ENCODE data around the gene RAB3D. TPM values are rescaled to one million over a fixed set of nuclear protein-coding genes. Genes with fewer than 3 reads are reported as not detected.

RAB3D gene
- total and polyA plus RNA-seq, 2 donors (not counting 1 experiment from before 2014, with no cell fraction given): 11.5 to 20.0 TPM

GRCh38 chr19:11324748-11325389 is 14.6 kb downstream of the RAB3D start:
- Histone ChIP-seq H3K9ac (ENCODE audit: insufficient read depth, low read length) (no peak overlapping the region), H3K36me3 (ENCODE audit: control insufficient read depth, insufficient read depth, low read length) (no peaks in the 10 kb centered on the region), H3K4me2 (ENCODE audit: extremely low read depth, insufficient read depth, low read length) (no peak overlapping the region), H4K20me1 (ENCODE audit: control insufficient read depth, extremely low read depth, insufficient read depth, low read length) (no peaks in the 10 kb centered on the region), H2AFZ (ENCODE audit: low read length) (no peak overlapping the region), H3K9me3 (ENCODE audit: control insufficient read depth, insufficient read depth, low read depth, low read length) (no peaks in the 10 kb centered on the region), H3K4me1 (ENCODE audit: control insufficient read depth, extremely low read depth, insufficient read depth, low read length) (peaks cover 14% of the 10 kb centered on the region), H3K4me3 (replicated peaks in 1 of 4; ENCODE audit: control extremely low read depth in 1 of 4, insufficient read depth in 1 of 4, low read depth in 3 of 4, low read length in 4 of 4) (no peak overlapping the region), H3K27me3 (ENCODE audit: control insufficient read depth, insufficient read depth, low read length) (no peaks in the 10 kb centered on the region), H3K27ac (ENCODE audit: insufficient read depth, low read length) (no peak overlapping the region), H3K79me2 (ENCODE audit: control insufficient read depth, insufficient read depth, low read length) (no peaks in the 10 kb centered on the region)
- no peak for TF ChIP-seq EZH2 (IDR thresholded peaks at IDR 0.05; ENCODE audit: low read length, missing control alignments)
- TF ChIP-seq CTCF (conservative IDR thresholded peaks at IDR 0.05 in 1 of 2, IDR thresholded peaks at IDR 0.05 in 1 of 2; ENCODE audit: low read depth in 1 of 2, low read length in 2 of 2): no peak
- no peak for DNase-seq (ENCODE audit: low read depth in 2 of 2)

GRCh38 chr19:11324079-11324661 is 15.3 kb downstream of the RAB3D start:
- peak; percentile 90 to 95 for DNase-seq (ENCODE audit: low read depth in 2 of 2)
- Histone ChIP-seq H3K79me2 (ENCODE audit: control insufficient read depth, insufficient read depth, low read length) (no peaks in the 10 kb centered on the region), H3K27ac (ENCODE audit: insufficient read depth, low read length) (peak overlapping the region; percentile 70), H2AFZ (ENCODE audit: low read length) (no peak overlapping the region), H3K36me3 (ENCODE audit: control insufficient read depth, insufficient read depth, low read length) (no peaks in the 10 kb centered on the region), H3K9ac (ENCODE audit: insufficient read depth, low read length) (peak overlapping the region; percentile 50), H3K27me3 (ENCODE audit: control insufficient read depth, insufficient read depth, low read length) (no peaks in the 10 kb centered on the region), H3K9me3 (ENCODE audit: control insufficient read depth, insufficient read depth, low read depth, low read length) (no peaks in the 10 kb centered on the region), H3K4me2 (ENCODE audit: extremely low read depth, insufficient read depth, low read length) (peak overlapping the region; percentile 64), H4K20me1 (ENCODE audit: control insufficient read depth, extremely low read depth, insufficient read depth, low read length) (no peaks in the 10 kb centered on the region), H3K4me3 (replicated peaks in 1 of 4; ENCODE audit: control extremely low read depth in 1 of 4, insufficient read depth in 1 of 4, low read depth in 3 of 4, low read length in 4 of 4) (peak overlapping the region in 2 of 4 experiments; percentile 20 to 22), H3K4me1 (ENCODE audit: control insufficient read depth, extremely low read depth, insufficient read depth, low read length) (peaks cover 14% of the 10 kb centered on the region)
- TF ChIP-seq CTCF (conservative IDR thresholded peaks at IDR 0.05 in 1 of 2, IDR thresholded peaks at IDR 0.05 in 1 of 2; ENCODE audit: low read depth in 1 of 2, low read length in 2 of 2) (no peak), EZH2 (IDR thresholded peaks at IDR 0.05; ENCODE audit: low read length, missing control alignments) (no peak)

- H4K20me1 ChIP-seq (ENCODE audit: control insufficient read depth, extremely low read depth, insufficient read depth, low read length): no peaks in the 10 kb centered on the region
- H3K4me1 ChIP-seq (ENCODE audit: control insufficient read depth, extremely low read depth, insufficient read depth, low read length): peaks cover 14% of the 10 kb centered on the region
- H3K27me3 ChIP-seq (ENCODE audit: control insufficient read depth, insufficient read depth, low read length): no peaks in the 10 kb centered on the region
- DNase-seq (ENCODE audit: low read depth in 2 of 2): no peak
- no peak overlapping the region for H2AFZ ChIP-seq (ENCODE audit: low read length)
- peak overlapping the region; percentile 20 for H3K9ac ChIP-seq (ENCODE audit: insufficient read depth, low read length)
- TF ChIP-seq EZH2 (IDR thresholded peaks at IDR 0.05; ENCODE audit: low read length, missing control alignments) (no peak), CTCF (conservative IDR thresholded peaks at IDR 0.05 in 1 of 2, IDR thresholded peaks at IDR 0.05 in 1 of 2; ENCODE audit: low read depth in 1 of 2, low read length in 2 of 2) (peak in 1 of 2 donors; percentile 6)
- peak overlapping the region; percentile 70 for H3K27ac ChIP-seq (ENCODE audit: insufficient read depth, low read length)
- peak overlapping the region; percentile 64 for H3K4me2 ChIP-seq (ENCODE audit: extremely low read depth, insufficient read depth, low read length)
- H3K4me3 ChIP-seq (replicated peaks in 1 of 4; ENCODE audit: control extremely low read depth in 1 of 4, insufficient read depth in 1 of 4, low read depth in 3 of 4, low read length in 4 of 4): peak overlapping the region in 1 of 4 experiments; percentile 20
- H3K9me3 ChIP-seq (ENCODE audit: control insufficient read depth, insufficient read depth, low read depth, low read length): no peaks in the 10 kb centered on the region
- H3K79me2 ChIP-seq (ENCODE audit: control insufficient read depth, insufficient read depth, low read length): no peaks in the 10 kb centered on the region
- H3K36me3 ChIP-seq (ENCODE audit: control insufficient read depth, insufficient read depth, low read length): no peaks in the 10 kb centered on the region
Measured at GRCh38 chr19:11323601-11324078, 15.8 kb downstream of the RAB3D start.
